IgD-negative memory B cell (primary cell): ENCODE results near the gene CDK6. TPM values are rescaled to one million over a fixed set of nuclear protein-coding genes. Genes with fewer than 3 reads are reported as not detected.

ENCODE experiments used
- H3K27ac Mint-ChIP-seq, 3 donors: one replicate each; pipeline ENCODE4 v1.8.0; 2020 to 2022; ENCODE audit warnings: mild to moderate bottlenecking in 3 of 3, mixed read lengths in 3 of 3, moderate library complexity in 1 of 3
- H3K27me3 Mint-ChIP-seq: one replicate; pipeline ENCODE4 v1.8.0; 2021; ENCODE audit warnings: mixed read lengths
- H3K36me3 Mint-ChIP-seq: one replicate; pipeline ENCODE4 v1.8.0; 2020; ENCODE audit warnings: mild to moderate bottlenecking, mixed read lengths
- H3K4me1 Mint-ChIP-seq, 3 donors: one replicate each; pipeline ENCODE4 v1.8.0; 2020 to 2022; ENCODE audit warnings: mixed read lengths in 3 of 3, mild to moderate bottlenecking in 1 of 3
- H3K4me3 Mint-ChIP-seq, 4 donors: one replicate each; pipeline ENCODE4 v1.8.0; 2020 to 2022; ENCODE audit warnings: mild to moderate bottlenecking in 4 of 4, mixed read lengths in 4 of 4, moderate library complexity in 3 of 4
- H3K9me3 Mint-ChIP-seq, 3 donors: one replicate each; pipeline ENCODE4 v1.8.0; 2020 to 2021; ENCODE audit warnings: mixed read lengths in 3 of 3, mild to moderate bottlenecking in 1 of 3
- polyA plus RNA-seq: library from polyadenylated mRNA; unstranded; fragments of 300-500 nt; fragmentation: Illumina TruSeq; gene quantifications from one replicate; pipeline ENCODE4 v1.2.3, GENCODE V29; 2021

The CDK6 gene
- polyA plus RNA-seq, 1 donor from 2014 or later = 7.9 TPM

DNA sequence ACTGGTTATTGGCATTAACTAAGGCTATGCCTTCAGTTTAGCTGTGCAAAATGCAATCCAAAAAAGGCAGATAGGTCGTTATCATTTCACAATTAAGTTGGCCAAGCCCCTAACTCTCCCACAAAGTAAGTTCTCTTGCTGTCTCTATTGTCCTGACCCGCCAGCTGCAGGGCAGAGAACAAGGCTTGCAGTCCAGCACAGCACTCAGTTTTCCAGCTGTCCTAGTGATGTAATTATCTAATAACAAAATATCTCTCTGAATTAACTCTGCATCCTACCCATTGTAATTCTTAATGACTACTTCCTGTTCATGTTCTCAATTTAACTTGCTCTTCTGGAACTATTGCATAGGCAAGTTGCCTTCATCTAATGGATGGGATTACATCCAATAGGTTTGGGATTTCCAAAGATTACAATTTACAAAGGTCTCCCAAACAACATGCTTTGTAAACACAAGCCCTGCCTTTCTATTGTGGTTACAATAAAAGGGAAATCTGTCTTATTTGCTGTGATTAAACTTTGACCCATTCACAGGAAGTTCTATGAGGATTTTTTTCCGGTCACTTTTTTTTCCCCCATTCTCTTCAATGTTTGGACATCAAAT lies 55.2 kb downstream of the CDK6 start:
- Mint-ChIP-seq H3K9me3 (no peaks in the 10 kb centered on the region), H3K4me1 (peaks cover 4 to 14% (median 6%) of the 10 kb centered on the region in 3 donors), H3K4me3 (no peak overlapping the region), H3K27ac (no peak overlapping the region), H3K27me3 (no peaks in the 10 kb centered on the region), H3K36me3 (no peaks in the 10 kb centered on the region)

DNA sequence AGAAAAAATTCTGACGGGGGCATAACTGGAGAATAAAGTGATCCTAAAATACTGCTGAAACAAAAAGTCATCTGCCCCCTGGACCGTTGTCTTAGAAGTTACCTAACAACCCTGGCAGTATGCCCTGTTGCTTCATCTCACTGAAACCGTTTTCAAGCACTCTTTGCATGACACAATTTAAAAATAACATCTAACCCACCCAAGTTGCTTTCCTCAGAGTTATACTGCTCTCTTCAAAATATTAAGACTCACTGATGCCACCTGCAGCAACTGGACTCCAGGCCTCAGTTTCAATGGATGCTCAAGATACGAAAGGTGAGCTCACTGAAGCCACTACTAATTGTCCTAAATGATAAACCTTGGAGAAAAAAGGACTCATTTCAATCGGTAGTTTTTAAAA lies 57.4 kb downstream of the CDK6 start:
- Mint-ChIP-seq H3K27ac (no peak overlapping the region), H3K4me1 (peaks cover 2 to 10% (median 4%) of the 10 kb centered on the region in 3 donors), H3K9me3 (no peaks in the 10 kb centered on the region), H3K4me3 (no peak overlapping the region), H3K36me3 (no peaks in the 10 kb centered on the region), H3K27me3 (no peaks in the 10 kb centered on the region)

DNA sequence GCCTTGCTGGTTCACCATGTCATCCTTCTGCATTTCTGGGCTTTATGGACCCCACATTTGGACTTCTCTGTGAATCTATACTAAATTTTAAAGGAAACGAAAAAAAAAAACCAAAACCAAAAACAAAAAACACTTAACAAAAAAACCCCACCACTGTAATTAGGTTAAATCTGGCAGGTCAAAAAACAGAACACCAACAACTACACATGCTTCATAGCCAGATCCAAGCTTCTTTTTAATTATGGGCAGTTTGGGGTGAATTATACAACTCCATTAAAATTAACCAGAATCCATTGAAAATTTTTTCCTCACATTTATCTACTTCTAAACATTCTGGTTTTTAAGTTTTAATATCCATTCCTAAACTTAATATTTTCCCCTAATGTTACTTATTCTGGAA lies 58.4 kb downstream of the CDK6 start:
- Mint-ChIP-seq H3K27me3 (no peaks in the 10 kb centered on the region), H3K4me1 (peaks cover 2 to 7% (median 4%) of the 10 kb centered on the region in 3 donors), H3K36me3 (no peaks in the 10 kb centered on the region), H3K27ac (no peak overlapping the region), H3K9me3 (no peaks in the 10 kb centered on the region), H3K4me3 (no peak overlapping the region)

DNA sequence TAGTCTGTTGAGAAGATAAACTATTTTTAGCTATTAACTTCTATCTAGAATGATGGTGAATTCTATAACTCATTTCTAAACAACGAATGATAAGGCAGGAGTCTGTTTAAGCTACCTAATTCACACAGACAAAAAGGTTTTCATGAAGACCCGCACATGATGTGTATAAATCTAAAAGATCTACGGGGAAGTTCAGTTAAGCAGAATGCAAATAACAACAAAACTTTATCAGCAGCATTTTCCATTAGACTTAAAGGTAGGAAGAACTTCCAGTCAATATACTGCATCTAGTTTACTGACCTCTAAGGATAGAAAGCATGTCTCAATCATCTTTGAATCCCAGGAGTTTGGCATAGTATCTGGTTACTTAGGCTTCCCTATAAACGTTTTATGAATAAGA lies 62.6 kb downstream of the CDK6 start:
- Mint-ChIP-seq H3K4me3 (no peak overlapping the region), H3K4me1 (peaks cover 0 to 5% (median 2%) of the 10 kb centered on the region in 3 donors), H3K27me3 (no peaks in the 10 kb centered on the region), H3K27ac (no peak overlapping the region), H3K9me3 (no peaks in the 10 kb centered on the region), H3K36me3 (peaks cover 2% of the 10 kb centered on the region)

DNA sequence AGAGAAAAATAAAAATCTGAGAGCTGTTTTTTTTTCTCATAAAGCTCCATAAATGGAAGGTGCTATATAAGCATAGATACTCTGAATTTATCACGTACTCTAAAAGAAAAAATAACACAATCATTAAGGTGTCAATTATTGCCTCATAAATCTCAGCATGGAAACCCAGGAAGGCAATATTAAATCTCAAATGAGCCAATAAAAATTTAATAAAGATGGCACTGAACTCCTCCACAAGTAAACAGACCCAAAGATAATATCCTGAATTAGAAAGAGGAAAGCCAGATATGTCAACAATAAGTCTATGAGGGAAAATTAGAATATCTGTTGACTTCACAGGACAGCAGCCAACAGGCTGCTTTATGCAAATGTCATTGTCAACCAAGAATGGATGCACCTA lies 66.5 kb downstream of the CDK6 start:
- Mint-ChIP-seq H3K27ac (no peak overlapping the region), H3K4me1 (peaks cover 5 to 10% (median 5%) of the 10 kb centered on the region in 3 donors), H3K36me3 (peaks cover 10% of the 10 kb centered on the region), H3K4me3 (no peak overlapping the region), H3K27me3 (no peaks in the 10 kb centered on the region), H3K9me3 (no peaks in the 10 kb centered on the region)

DNA sequence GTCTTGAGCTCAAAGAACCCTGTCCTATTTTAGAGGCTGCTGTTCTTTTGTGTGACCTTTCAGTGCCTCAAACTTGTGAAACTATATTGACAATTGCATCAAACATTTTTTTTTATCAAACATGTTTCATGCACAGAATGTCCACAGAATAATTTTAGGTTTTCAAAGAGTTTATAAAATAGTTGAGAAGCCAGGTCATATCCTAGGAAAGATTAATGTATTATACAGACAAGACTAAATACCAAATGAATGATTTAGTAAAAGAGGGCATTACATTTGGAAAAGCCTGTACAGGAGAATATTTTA lies 67.0 kb downstream of the CDK6 start:
- H3K4me1 Mint-ChIP-seq = peaks cover 5 to 10% (median 5%) of the 10 kb centered on the region in 3 donors
- no peaks in the 10 kb centered on the region for H3K27me3 Mint-ChIP-seq
- H3K36me3 Mint-ChIP-seq = peaks cover 10% of the 10 kb centered on the region
- H3K4me3 Mint-ChIP-seq = no peak overlapping the region
- no peaks in the 10 kb centered on the region for H3K9me3 Mint-ChIP-seq
- H3K27ac Mint-ChIP-seq = no peak overlapping the region

DNA sequence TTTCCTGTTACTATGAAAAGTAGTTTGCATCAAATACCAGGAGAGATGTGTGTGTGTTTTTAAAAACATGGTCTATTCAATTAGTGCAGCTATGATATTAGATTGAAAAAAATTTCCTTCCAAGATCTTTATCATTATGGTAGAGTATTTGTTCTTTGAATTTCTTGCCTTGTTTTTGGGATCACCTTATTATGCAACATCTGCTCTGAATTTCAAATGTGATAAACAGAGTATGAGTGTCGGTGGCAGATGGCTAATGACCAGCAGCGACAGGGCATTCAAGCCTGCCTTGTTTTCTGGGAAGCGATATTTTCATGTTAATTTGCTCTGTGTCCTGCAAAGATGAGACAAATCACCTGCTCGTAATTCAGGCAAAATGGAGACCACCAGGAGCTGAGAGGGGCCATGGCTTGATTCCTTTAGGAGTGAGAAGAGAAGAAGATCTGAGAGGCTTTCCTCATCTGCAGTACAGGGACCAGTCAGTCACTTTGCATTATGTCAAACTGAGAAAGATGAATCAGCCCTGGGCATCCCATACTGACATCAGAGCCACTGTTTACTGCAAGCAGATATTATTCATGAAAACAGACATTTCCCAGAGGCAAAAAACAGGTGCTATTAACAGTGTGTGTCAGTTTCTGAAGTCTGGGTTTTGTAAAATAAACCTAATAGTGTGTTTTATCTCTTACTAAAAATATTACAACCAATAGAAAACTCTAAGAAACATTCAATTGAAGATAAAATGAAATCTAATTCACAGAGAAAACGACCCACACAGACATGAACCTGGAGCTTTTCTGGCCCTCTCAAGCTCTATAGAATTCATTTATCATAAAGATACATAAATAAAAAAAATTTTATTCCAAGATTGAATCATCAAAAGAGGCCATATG lies 67.6 kb downstream of the CDK6 start:
- Mint-ChIP-seq H3K4me3 (peak overlapping the region in 1 of 4 donors; percentile 20), H3K36me3 (peaks cover 10% of the 10 kb centered on the region), H3K4me1 (peaks cover 5 to 10% (median 5%) of the 10 kb centered on the region in 3 donors), H3K27me3 (no peaks in the 10 kb centered on the region), H3K9me3 (no peaks in the 10 kb centered on the region), H3K27ac (no peak overlapping the region)

DNA sequence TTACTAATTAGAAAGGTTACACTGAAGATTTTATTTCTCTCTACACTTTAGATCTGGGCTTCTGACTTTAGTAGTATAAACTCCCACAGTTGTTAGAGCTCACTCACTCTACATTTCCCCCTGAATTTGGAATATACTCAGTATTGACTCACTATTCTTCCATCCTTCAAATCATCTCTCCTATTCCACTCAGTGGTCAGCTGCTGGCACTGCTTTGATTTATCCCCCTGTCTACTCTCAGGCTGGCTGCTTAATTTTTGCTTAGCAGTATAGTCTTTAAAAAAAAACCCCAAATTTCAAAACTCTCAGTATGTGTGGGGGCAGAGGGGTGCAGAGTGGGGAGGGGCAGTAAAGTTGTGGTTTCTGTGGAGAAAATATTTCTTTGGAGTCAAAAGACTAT lies 68.9 kb downstream of the CDK6 start:
- Mint-ChIP-seq H3K4me1 (peaks cover 5 to 10% (median 5%) of the 10 kb centered on the region in 3 donors), H3K4me3 (no peak overlapping the region), H3K27me3 (no peaks in the 10 kb centered on the region), H3K27ac (no peak overlapping the region), H3K9me3 (no peaks in the 10 kb centered on the region), H3K36me3 (peaks cover 8% of the 10 kb centered on the region)

DNA sequence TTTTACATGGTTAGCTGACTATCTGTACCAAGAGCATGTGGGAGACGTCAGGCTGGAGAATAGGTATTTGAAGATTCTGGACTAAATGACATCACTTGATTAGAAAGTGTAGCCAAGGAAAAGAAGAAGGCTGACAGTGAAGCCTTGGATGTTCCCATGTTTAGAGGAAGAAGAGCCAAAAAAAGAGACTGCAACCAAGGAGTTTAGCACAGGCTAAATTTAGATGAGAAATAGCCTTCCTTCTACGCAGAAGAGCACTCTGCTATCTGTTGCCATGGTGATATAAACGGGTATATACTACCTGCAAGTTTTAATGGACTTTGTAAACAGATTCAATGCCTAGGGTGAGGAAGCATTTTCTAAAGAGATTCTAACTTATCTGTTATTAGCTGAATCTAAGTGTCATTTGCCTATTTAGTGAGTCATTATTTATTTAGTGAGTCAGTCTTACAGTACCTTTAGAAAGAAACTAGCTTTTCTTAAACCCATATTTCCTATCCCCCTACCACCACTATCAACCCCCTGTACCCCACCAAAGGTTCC lies 69.8 kb downstream of the CDK6 start:
- Mint-ChIP-seq H3K36me3 (peaks cover 11% of the 10 kb centered on the region), H3K27me3 (no peaks in the 10 kb centered on the region), H3K9me3 (no peaks in the 10 kb centered on the region), H3K27ac (no peak overlapping the region), H3K4me3 (no peak overlapping the region), H3K4me1 (peaks cover 5 to 10% (median 5%) of the 10 kb centered on the region in 3 donors)

DNA sequence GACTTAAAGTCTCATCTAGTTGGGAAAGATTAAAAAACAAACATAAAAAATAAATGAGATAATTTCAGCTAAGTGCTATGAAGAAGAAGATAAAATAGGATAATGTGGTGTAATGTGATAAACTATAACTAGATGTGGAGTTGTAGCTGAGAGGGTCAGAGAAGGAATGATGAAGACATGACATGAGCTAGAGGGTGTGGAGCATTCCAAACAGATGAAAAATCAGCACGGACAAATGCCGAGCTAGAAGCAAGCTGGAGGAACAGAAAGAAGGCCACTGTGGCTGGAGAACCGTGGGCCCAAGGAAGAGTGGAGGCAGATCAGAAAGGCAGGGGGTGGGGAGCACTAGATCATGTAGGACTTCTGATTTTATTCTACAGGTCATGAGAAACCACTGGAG lies 70.6 kb downstream of the CDK6 start:
- Mint-ChIP-seq H3K4me1 (peaks cover 5 to 10% (median 5%) of the 10 kb centered on the region in 3 donors), H3K36me3 (peaks cover 13% of the 10 kb centered on the region), H3K4me3 (no peak overlapping the region)

DNA sequence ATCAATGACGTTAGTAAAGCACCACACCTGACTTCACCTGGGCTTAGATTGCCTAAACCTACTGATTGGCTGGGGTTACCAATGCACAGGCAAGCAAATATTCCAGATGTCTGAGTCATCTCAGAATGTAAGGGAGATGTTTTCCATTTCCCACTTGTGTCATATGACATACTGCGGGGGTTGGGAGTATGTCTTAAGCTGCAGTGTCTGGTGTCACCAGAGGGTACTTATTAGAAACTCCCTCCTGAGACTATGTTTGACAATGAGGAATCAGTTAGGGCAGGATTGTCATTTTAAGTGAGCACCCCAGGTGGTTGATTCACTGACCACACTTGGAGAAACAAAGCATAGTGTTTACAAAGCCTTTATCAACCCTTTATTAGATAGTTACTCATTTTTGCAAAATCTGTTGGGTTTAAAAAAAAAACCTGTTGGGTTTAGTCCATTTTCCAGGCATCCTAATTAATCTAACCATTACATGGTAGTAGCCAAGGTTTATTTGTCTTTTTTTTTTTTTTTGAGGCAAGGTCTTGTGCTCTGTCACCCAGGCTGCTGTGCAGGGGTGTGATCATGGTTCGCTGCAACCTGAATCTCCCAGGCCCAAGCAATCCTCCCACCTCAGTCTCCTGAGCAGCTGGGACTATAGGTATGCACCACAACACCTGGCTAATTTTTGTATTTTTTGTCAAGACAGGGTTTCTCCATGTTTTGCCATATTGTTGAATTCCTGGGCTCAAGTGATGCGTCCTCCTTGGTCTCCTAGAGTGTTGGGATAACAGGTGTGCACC lies 72.5 kb downstream of the CDK6 start:
- no peak overlapping the region for H3K4me3 Mint-ChIP-seq
- peaks cover 0 to 10% (median 5%) of the 10 kb centered on the region in 3 donors for H3K4me1 Mint-ChIP-seq
- no peak overlapping the region for H3K27ac Mint-ChIP-seq
- H3K9me3 Mint-ChIP-seq = no peaks in the 10 kb centered on the region
- H3K36me3 Mint-ChIP-seq = peaks cover 13% of the 10 kb centered on the region
- no peaks in the 10 kb centered on the region for H3K27me3 Mint-ChIP-seq

More for the DNA sequence above, 70.6 kb downstream of the CDK6 start:
- H3K27me3 Mint-ChIP-seq = no peaks in the 10 kb centered on the region
- peak overlapping the region in 1 of 3 donors; percentile 43 for H3K27ac Mint-ChIP-seq
- no peaks in the 10 kb centered on the region for H3K9me3 Mint-ChIP-seq

DNA sequence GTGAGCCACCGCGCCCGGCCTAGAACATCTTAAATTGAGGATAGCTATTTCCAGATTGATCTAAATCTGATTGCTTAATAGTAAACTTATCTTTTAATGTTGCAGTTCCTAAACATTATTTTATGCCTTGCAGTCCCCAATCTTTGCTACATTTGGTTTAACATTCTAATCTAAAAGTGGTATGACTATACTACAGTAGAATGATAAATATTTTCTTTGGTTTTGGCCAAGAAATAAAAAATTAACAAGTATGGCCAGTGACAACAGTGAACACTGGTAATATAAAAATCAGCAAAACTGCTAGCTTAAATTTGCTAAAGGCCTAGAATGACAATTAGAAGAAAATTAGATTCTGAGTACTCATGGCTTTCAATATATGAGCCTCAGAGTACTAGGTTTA lies 73.5 kb downstream of the CDK6 start:
- Mint-ChIP-seq H3K36me3 (peaks cover 8% of the 10 kb centered on the region), H3K27me3 (no peaks in the 10 kb centered on the region), H3K4me3 (no peak overlapping the region)

DNA sequence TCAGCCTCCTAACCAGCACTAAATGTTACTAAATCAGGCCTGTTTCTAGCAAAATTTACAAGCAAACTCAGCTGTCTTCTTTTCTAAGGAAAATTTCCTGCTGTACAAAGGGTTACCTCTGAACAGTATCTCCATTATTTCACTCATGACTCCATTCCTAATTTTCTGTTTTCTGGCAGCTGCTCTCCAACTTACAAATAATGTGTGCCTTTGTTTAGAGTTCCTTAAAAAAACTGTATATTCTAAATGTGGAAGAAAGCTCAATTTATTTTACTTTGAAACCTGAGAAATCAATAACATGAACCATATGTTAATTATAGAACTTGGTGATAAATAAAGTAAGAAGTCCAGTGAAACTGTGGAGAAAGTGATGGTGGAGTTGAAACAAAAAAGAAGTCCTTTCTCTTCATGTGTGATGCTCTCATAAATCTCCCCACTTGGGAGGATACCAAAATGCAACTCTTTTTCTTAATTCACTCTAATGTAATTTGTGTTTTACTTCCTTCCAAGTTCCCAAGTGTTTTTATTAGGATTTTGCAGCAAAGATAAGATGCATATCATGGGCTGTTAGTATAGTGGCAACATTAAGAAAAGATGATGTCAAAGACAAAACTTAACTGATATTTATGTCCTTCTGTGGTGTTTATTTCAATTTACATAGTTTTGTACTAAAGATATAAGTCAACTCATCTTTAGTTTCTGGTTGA lies 74.8 kb downstream of the CDK6 start:
- Mint-ChIP-seq H3K36me3 (peaks cover 5% of the 10 kb centered on the region), H3K9me3 (no peaks in the 10 kb centered on the region), H3K4me3 (no peak overlapping the region), H3K4me1 (peaks cover 0 to 3% (median 0%) of the 10 kb centered on the region in 3 donors), H3K27me3 (no peaks in the 10 kb centered on the region), H3K27ac (no peak overlapping the region)

More for the DNA sequence above, 73.5 kb downstream of the CDK6 start:
- Mint-ChIP-seq H3K4me1 (peaks cover 0 to 3% (median under 1%) of the 10 kb centered on the region in 3 donors), H3K9me3 (no peaks in the 10 kb centered on the region), H3K27ac (no peak overlapping the region)

DNA sequence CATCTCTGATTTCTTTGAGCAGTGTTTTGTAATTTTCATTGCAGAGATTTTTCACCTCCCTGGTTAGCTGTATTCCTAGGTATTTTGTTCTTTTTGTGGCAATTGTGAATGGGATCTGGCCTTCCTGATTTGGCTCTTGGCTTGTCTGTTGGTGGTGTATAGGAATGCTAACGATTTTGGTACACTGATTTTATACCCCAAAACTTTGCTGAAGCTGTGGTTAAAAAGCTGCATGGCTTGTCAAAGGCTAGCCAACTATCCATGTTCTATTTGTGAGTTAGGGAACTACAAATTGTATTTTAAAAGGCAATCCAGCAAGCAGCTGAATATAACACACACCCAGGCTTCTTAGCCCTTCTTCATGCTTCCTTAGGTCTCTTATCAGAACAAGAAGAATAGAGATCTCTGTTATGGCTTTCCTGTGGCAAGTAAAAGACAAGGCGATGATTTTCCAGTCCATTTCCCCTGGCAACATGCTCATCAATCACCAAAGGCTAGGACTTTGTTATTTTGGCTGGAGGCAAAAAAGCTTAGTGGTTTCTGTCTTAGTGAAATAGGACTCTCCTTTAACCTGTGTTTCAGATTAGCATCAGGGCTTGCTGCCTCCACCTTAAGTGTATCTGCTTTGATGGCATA lies 77.5 kb downstream of the CDK6 start:
- peaks cover 5% of the 10 kb centered on the region for H3K36me3 Mint-ChIP-seq
- peaks cover 0 to 7% (median 0%) of the 10 kb centered on the region in 3 donors for H3K4me1 Mint-ChIP-seq

More for the DNA sequence above, 77.5 kb downstream of the CDK6 start:
- H3K27ac Mint-ChIP-seq = no peak overlapping the region
- no peaks in the 10 kb centered on the region for H3K9me3 Mint-ChIP-seq
- H3K4me3 Mint-ChIP-seq = no peak overlapping the region
- no peaks in the 10 kb centered on the region for H3K27me3 Mint-ChIP-seq
